ENCODE results near the gene BICD1.

DNA sequence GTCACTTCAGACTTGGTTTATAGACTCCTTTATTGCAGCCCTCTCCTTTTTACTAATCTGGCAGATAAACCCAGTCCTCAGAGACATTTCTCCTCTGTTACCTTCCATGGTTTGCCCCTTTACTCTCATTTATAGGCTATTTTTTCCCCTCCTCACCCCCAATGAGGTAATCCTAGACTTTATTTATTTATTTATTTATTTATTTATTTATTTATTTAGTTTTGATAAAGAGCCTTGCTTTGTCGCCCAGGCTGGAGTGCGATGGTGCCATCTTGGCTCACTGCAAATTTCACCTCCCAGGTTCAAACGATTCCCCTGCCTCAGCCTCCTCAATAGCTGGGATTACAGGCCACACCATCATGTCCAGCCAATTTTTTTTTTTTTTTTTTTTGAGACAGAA is 301.1 kb downstream of the BICD1 start:
- TF ChIP-seq SNRNP70 (IDR thresholded peaks at IDR 0.05; ENCODE audit: low read depth, low read length) = no peak
- TF ChIP-seq ZNF841 (CRISPR knock-in tag; IDR thresholded peaks at IDR 0.05; ENCODE audit: borderline replicate concordance) = no peak
- TF ChIP-seq SMC3 (IDR thresholded peaks at IDR 0.05; ENCODE audit: low read length) = no peak
- TF ChIP-seq, protein P1, sequence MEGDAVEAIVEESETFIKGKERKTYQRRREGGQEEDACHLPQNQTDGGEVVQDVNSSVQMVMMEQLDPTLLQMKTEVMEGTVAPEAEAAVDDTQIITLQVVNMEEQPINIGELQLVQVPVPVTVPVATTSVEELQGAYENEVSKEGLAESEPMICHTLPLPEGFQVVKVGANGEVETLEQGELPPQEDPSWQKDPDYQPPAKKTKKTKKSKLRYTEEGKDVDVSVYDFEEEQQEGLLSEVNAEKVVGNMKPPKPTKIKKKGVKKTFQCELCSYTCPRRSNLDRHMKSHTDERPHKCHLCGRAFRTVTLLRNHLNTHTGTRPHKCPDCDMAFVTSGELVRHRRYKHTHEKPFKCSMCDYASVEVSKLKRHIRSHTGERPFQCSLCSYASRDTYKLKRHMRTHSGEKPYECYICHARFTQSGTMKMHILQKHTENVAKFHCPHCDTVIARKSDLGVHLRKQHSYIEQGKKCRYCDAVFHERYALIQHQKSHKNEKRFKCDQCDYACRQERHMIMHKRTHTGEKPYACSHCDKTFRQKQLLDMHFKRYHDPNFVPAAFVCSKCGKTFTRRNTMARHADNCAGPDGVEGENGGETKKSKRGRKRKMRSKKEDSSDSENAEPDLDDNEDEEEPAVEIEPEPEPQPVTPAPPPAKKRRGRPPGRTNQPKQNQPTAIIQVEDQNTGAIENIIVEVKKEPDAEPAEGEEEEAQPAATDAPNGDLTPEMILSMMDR (CRISPR knock-in tag; IDR thresholded peaks at IDR 0.05) = no peak

Measured in HepG2 (cell line).